Naive B cell (primary cell): Measurements from ENCODE around the gene BORCS6. TPM values are rescaled to one million over a fixed set of nuclear protein-coding genes. Genes with fewer than 3 reads are reported as not detected.
A peak's percentile ranks its signal among the peaks of the same experiment; 100 is the strongest.

Source experiments
- ATAC-seq, 2 donors: fragments of 150-1000 bp; cut with Tn5 transposase; 2 replicates each; pipeline ENCODE4 v1.10.0; 2021; ENCODE audit warnings: low read depth in 2 of 2, mild to moderate bottlenecking in 2 of 2, moderate library complexity in 2 of 2
- DNase-seq: peaks from one replicate; pipeline ENCODE4 v3.0.0; 2022
- H3K27ac Mint-ChIP-seq, 6 donors: one replicate each; pipeline ENCODE4 v1.8.0; 2020 to 2022; ENCODE audit warnings: mild to moderate bottlenecking in 6 of 6, mixed read lengths in 6 of 6, moderate library complexity in 5 of 6, inconsistent platforms in 2 of 6
- H3K27me3 Mint-ChIP-seq, 3 donors: one replicate each; pipeline ENCODE4 v1.8.0; 2021 to 2022; ENCODE audit warnings: mixed read lengths in 3 of 3, mild to moderate bottlenecking in 1 of 3
- H3K36me3 Mint-ChIP-seq, 2 donors: one replicate each; pipeline ENCODE4 v1.8.0; 2020 to 2022; ENCODE audit warnings: mixed read lengths in 2 of 2, inconsistent platforms in 1 of 2, mild to moderate bottlenecking in 1 of 2
- H3K4me1 Mint-ChIP-seq, 3 donors: one replicate each; pipeline ENCODE4 v1.8.0; 2020 to 2022; ENCODE audit warnings: mixed read lengths in 3 of 3, inconsistent platforms in 1 of 3, mild to moderate bottlenecking in 1 of 3, moderate library complexity in 1 of 3
- H3K4me3 Mint-ChIP-seq, 8 donors: one replicate each; pipeline ENCODE4 v1.8.0; 2020 to 2022; ENCODE audit warnings: mild to moderate bottlenecking in 8 of 8, mixed read lengths in 8 of 8, moderate library complexity in 8 of 8, inconsistent platforms in 2 of 8
- H3K9me3 Mint-ChIP-seq, 7 donors: one replicate each; pipeline ENCODE4 v1.8.0; 2020 to 2022; ENCODE audit warnings: mixed read lengths in 7 of 7, mild to moderate bottlenecking in 5 of 7, inconsistent platforms in 2 of 7, moderate library complexity in 1 of 7
- polyA plus RNA-seq, 6 donors: library from polyadenylated mRNA; unstranded; fragments of 300-500 nt; fragmentation: Illumina TruSeq; gene quantifications; one replicate each; pipeline ENCODE4 v1.2.3, GENCODE V29; 2021; ENCODE audit warnings: low read depth in 6 of 6

BORCS6 gene
- 10 to 100 TPM; 14.8 to 24.2 (median 20.4) TPM for polyA plus RNA-seq

GRCh38 chr17:8189711-8190477 is at the start of gene BORCS6:
Gene BORCS6, minus strand, starts transcription at chr17:8190180. Its CDS starts 40 bp downstream, at chr17:8190140.
- no peaks in the 10 kb centered on the region for H3K36me3 Mint-ChIP-seq

GRCh38 chr17:8237886-8238285 is 47.9 kb upstream of the BORCS6 start:
- ATAC-seq, result no peak

More at GRCh38 chr17:8189711-8190477, at the start of gene BORCS6:
- Mint-ChIP-seq H3K4me1 (peaks cover 5 to 13% (median 11%) of the 10 kb centered on the region in 3 donors), H3K9me3 (no peaks in the 10 kb centered on the region), H3K27ac (peak within 1 kb of the TSS in 5 of 6 donors; percentile 77 to 96 (median 93)), H3K4me3 (no peak within 1 kb of the TSS), H3K27me3 (no peaks in the 10 kb centered on the region)
- peak; percentile 66 to 69 for ATAC-seq
- DNase-seq, result peak; percentile 94

DNA sequence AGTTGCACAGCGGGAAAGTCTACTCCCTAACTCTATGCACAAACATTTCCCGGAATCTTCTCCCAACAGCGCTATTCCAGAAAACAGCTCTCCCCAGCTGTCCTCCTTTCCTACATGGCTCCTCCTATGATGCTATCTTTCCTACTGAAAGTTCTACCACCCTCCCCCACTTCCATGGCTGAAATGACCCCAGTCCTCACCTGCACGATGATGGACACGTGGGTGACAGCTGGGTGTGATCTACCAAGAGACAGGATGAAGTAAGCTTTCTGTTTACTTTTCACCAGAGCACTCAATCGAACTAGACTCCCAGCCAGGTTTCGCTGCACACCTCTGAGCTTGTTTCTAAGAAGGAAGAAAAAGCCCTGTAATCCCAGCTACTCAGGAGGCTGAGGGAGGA is 47.2 kb upstream of the BORCS6 start:
- H3K4me3 Mint-ChIP-seq, result no peak overlapping the region
- ATAC-seq, result no peak
- DNase-seq, result no peak
- H3K27ac Mint-ChIP-seq, result peak overlapping the region in 2 of 6 donors; percentile 10 to 39
- no peaks in the 10 kb centered on the region for H3K9me3 Mint-ChIP-seq
- peaks cover 19 to 48% of the 10 kb centered on the region in 2 donors for H3K36me3 Mint-ChIP-seq
- no peaks in the 10 kb centered on the region for H3K27me3 Mint-ChIP-seq
- peaks cover 17 to 34% (median 21%) of the 10 kb centered on the region in 3 donors for H3K4me1 Mint-ChIP-seq

More at GRCh38 chr17:8237886-8238285, 47.9 kb upstream of the BORCS6 start:
- Mint-ChIP-seq H3K9me3 (no peaks in the 10 kb centered on the region), H3K4me3 (no peak overlapping the region), H3K27me3 (no peaks in the 10 kb centered on the region), H3K27ac (peak overlapping the region in 3 of 6 donors; percentile 76 to 89 (median 77)), H3K4me1 (peaks cover 18 to 39% (median 25%) of the 10 kb centered on the region in 3 donors), H3K36me3 (peaks cover 16 to 49% of the 10 kb centered on the region in 2 donors)
- no peak for DNase-seq

DNA sequence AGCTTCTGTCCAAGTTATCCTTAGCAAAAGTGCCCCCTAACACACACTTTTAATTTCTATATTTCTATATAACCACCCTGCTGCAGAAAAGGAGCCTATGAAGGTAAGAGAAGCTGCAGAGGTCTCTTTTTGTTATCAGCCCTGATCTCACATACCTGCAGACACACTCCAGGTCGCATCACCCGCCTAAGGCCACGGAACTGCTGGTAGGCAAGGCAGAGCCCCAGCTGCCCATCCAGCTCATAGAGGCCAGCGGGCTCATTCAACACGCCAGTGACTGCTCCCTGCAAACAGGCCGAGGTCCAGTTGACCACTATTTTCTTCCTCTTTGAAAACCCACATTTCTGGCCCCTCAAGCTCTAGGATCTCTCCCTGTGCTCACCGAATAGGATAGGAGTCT is 45.7 kb upstream of the BORCS6 start:
- DNase-seq (no peak), ATAC-seq (no peak)
- no peaks in the 10 kb centered on the region for H3K9me3 Mint-ChIP-seq
- no peaks in the 10 kb centered on the region for H3K27me3 Mint-ChIP-seq
- H3K4me3 Mint-ChIP-seq, result no peak overlapping the region
- H3K27ac Mint-ChIP-seq, result peak overlapping the region in 1 of 6 donors; percentile 60
- H3K4me1 Mint-ChIP-seq, result peaks cover 17 to 37% (median 21%) of the 10 kb centered on the region in 3 donors
- H3K36me3 Mint-ChIP-seq, result peaks cover 24 to 63% of the 10 kb centered on the region in 2 donors

DNA sequence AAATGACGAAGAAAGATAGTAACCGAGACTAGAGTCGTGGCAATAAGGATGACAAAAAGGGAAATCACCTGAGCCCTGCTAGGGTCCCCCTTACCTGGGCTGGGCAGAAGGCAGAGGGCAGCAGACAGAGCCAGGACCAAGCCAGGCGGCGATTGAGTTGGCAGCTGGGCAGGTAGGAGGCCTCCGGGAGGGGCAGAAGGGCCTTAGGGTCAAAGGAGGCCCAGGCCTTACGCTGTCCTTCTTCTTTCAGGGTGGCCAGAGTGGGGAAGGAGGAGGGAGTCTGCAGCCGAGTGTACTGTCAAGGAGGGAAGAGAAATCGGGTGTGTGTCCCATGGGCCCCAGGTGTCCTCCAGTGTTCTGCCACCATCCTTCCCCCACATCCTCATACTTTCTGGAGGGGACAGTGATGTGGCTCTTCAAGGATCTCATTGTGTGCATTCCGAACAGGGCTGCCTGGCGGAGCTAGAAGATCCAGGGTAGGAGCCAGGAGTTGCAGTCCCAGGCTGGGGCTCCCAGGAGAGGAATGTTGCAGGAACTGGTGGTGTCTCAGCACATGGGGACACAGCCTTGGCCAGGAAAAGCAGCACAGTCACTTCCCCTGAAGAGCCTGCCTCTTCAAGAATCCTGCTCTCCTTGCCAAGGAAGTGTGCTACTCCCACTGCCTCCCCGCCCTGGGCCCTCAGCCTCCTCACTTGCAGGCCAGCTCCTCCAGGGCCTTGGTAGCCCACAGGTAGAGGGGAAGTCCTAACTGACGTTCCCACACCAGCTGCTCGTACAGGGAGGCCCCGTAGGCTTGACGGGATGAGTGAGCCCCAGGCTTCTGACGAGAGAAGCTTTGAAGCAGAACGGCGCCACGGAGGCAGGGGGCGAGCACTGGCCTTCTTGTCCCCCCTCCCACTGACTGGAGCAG is 44.6 kb upstream of the BORCS6 start:
- ATAC-seq (no peak), DNase-seq (no peak)
- Mint-ChIP-seq H3K4me1 (peaks cover 22 to 34% (median 25%) of the 10 kb centered on the region in 3 donors), H3K4me3 (no peak overlapping the region), H3K9me3 (no peaks in the 10 kb centered on the region), H3K27ac (peak overlapping the region in 1 of 6 donors; percentile 42), H3K36me3 (peaks cover 34 to 68% of the 10 kb centered on the region in 2 donors), H3K27me3 (no peaks in the 10 kb centered on the region)

GRCh38 chr17:8231701-8232100 is 41.7 kb upstream of the BORCS6 start:
- no peak for DNase-seq
- ATAC-seq, result no peak
- Mint-ChIP-seq H3K4me3 (peak overlapping the region in 1 of 8 donors; percentile 30), H3K27me3 (no peaks in the 10 kb centered on the region), H3K27ac (peak overlapping the region in 3 of 6 donors; percentile 21 to 74 (median 65)), H3K9me3 (no peaks in the 10 kb centered on the region), H3K4me1 (peaks cover 31 to 36% (median 32%) of the 10 kb centered on the region in 3 donors), H3K36me3 (peaks cover 32 to 74% of the 10 kb centered on the region in 2 donors)

GRCh38 chr17:8227238-8227581 is 37.2 kb upstream of the BORCS6 start:
- no peak for ATAC-seq
- H3K4me1 Mint-ChIP-seq, result peaks cover 51 to 57% (median 55%) of the 10 kb centered on the region in 3 donors
- no peak for DNase-seq
- H3K4me3 Mint-ChIP-seq, result peak overlapping the region; percentile 2 to 88 (median 54)
- peaks cover 0 to 4% (median 3%) of the 10 kb centered on the region in 3 donors for H3K27me3 Mint-ChIP-seq
- H3K27ac Mint-ChIP-seq, result peak overlapping the region in 5 of 6 donors; percentile 3 to 100 (median 48)
- H3K36me3 Mint-ChIP-seq, result peaks cover 27 to 57% of the 10 kb centered on the region in 2 donors
- H3K9me3 Mint-ChIP-seq, result peaks cover 0 to 7% (median 0%) of the 10 kb centered on the region in 7 donors

GRCh38 chr17:8226536-8227237 is 36.7 kb upstream of the BORCS6 start:
- Mint-ChIP-seq H3K36me3 (peaks cover 29 to 56% of the 10 kb centered on the region in 2 donors), H3K9me3 (peaks cover 0 to 10% (median 0%) of the 10 kb centered on the region in 7 donors), H3K27ac (peak overlapping the region; percentile 3 to 100 (median 89)), H3K27me3 (peaks cover 0 to 6% (median 6%) of the 10 kb centered on the region in 3 donors), H3K4me1 (peaks cover 54 to 61% (median 61%) of the 10 kb centered on the region in 3 donors), H3K4me3 (peak overlapping the region; percentile 10 to 88 (median 59))
- DNase-seq (peak; percentile 39), ATAC-seq (no peak)

DNA sequence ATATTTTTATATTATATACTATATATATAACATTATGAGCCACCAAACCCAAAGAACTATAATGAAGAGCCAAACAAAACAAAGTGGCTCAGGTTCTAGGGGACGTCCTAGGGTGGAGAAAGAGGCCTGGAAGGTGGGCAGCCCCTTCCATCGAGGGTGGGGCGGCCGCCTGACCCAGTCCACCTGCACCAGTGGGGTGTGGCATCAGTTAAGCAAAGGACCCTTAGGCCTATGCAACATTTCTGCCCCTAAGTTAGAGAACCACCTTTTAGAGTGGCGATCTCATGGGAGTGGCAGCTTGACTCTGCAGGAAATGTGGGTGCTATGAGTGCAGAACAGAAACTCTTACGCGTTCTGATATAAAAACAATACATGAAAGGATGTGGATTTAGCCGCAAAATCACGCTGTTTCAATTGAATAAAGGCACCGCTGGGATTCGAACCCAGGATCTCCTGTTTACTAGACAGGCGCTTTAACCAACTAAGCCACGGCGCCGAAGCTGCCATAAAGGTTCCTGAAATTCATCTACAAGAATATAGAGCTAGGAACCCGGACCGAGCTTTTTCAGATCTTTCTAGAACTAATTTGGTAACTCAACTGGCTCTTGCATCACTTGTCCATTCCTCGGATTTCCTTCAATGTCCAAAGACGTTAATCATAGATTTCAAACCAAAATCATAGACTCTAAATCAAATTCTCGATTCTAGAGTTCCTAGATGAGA is 36.0 kb upstream of the BORCS6 start:
- H3K9me3 Mint-ChIP-seq, result peaks cover 0 to 14% (median 0%) of the 10 kb centered on the region in 7 donors
- H3K27ac Mint-ChIP-seq, result peak overlapping the region; percentile 3 to 100 (median 89)
- DNase-seq (peak; percentile 54), ATAC-seq (no peak)
- H3K36me3 Mint-ChIP-seq, result peaks cover 24 to 49% of the 10 kb centered on the region in 2 donors
- H3K27me3 Mint-ChIP-seq, result peaks cover 0 to 6% (median 6%) of the 10 kb centered on the region in 3 donors
- peaks cover 60 to 68% (median 62%) of the 10 kb centered on the region in 3 donors for H3K4me1 Mint-ChIP-seq
- peak overlapping the region in 7 of 8 donors; percentile 49 to 93 (median 62) for H3K4me3 Mint-ChIP-seq

- H3K4me1 Mint-ChIP-seq, result peaks cover 64 to 71% (median 66%) of the 10 kb centered on the region in 3 donors
- ATAC-seq, result no peak
- H3K9me3 Mint-ChIP-seq, result peaks cover 0 to 18% (median 0%) of the 10 kb centered on the region in 7 donors
- H3K27ac Mint-ChIP-seq, result peak overlapping the region; percentile 89 to 100 (median 94)
- DNase-seq, result peak; percentile 13
- peaks cover 0 to 10% (median 6%) of the 10 kb centered on the region in 3 donors for H3K27me3 Mint-ChIP-seq
- peak overlapping the region; percentile 43 to 94 (median 76) for H3K4me3 Mint-ChIP-seq
- peaks cover 24 to 41% of the 10 kb centered on the region in 2 donors for H3K36me3 Mint-ChIP-seq
Measured at GRCh38 chr17:8224891-8225812, 35.2 kb upstream of the BORCS6 start.
